GM18868 (cell line): ENCODE measurements around the gene AATF.

Experiments
- ATAC-seq: cut with Tn5 transposase; IDR thresholded peaks from one replicate; pipeline ENCODE4 v1.9.1; 2021; ENCODE audit warnings: mild to moderate bottlenecking, moderate library complexity; ENCODE audit not compliant: unreplicated experiment

Gene AATF

GRCh38 chr17:36978810-36979564, 30.2 kb downstream of the AATF start:
- no peak for ATAC-seq

- ATAC-seq: no peak
Observed at GRCh38 chr17:36979565-36979941, 30.8 kb downstream of the AATF start.

- no peak for ATAC-seq
Observed at GRCh38 chr17:36980280-36980761, 31.6 kb downstream of the AATF start.

- ATAC-seq: no peak
Observed at GRCh38 chr17:36983618-36984017, 34.9 kb downstream of the AATF start.

- ATAC-seq: no peak
Observed at GRCh38 chr17:36989173-36989572, 40.4 kb downstream of the AATF start.

- ATAC-seq: no peak
Observed at GRCh38 chr17:36992701-36993100, 43.9 kb downstream of the AATF start.

GRCh38 chr17:36993227-36993626, 44.5 kb downstream of the AATF start:
- ATAC-seq: no peak

GRCh38 chr17:36994438-36994837, 45.7 kb downstream of the AATF start:
- no peak for ATAC-seq

- ATAC-seq: no peak
Observed at GRCh38 chr17:36999471-36999870, 50.7 kb downstream of the AATF start.

GRCh38 chr17:37016780-37017179, 68.0 kb downstream of the AATF start:
- ATAC-seq: no peak

- no peak for ATAC-seq
Observed at GRCh38 chr17:37017404-37017803, 68.7 kb downstream of the AATF start.

GRCh38 chr17:37019117-37019740, 70.5 kb downstream of the AATF start:
- ATAC-seq: no peak

GRCh38 chr17:37019741-37020129, 71.0 kb downstream of the AATF start:
- ATAC-seq: no peak

GRCh38 chr17:37024181-37024637, 75.5 kb downstream of the AATF start:
- ATAC-seq: no peak

GRCh38 chr17:37025238-37025637, 76.5 kb downstream of the AATF start:
- no peak for ATAC-seq

- ATAC-seq: no peak
Observed at GRCh38 chr17:37025847-37026530, 77.2 kb downstream of the AATF start.

GRCh38 chr17:37026531-37026869, 77.7 kb downstream of the AATF start:
- no peak for ATAC-seq

- ATAC-seq: no peak
Observed at GRCh38 chr17:37028040-37028439, 79.3 kb downstream of the AATF start.

- no peak for ATAC-seq
Observed at GRCh38 chr17:37031493-37032083, 82.8 kb downstream of the AATF start.

- no peak for ATAC-seq
Observed at GRCh38 chr17:37037590-37038155, 88.9 kb downstream of the AATF start.

- ATAC-seq: no peak
Observed at GRCh38 chr17:37039269-37039668, 90.5 kb downstream of the AATF start.
